ENCODE results near the gene CPLX4. TPM values are rescaled to one million over a fixed set of nuclear protein-coding genes. Genes with fewer than 3 reads are reported as not detected.

CPLX4 gene
- total RNA-seq, 1 experiment from 2014 or later = not detected

Other genes starting within 250 kb of the CPLX4 start
- 53.0 and 53.1 TPM in 2 replicates for gene SEC11C, start 178.8 kb downstream of the CPLX4 start, total RNA-seq (2014; rRNA removed; shearing (Covaris generic))
- gene GRP, start 98.5 kb downstream of the CPLX4 start, total RNA-seq (2014; rRNA removed; shearing (Covaris generic)) = not detected in 2 replicates
- gene RAX, start 45.2 kb downstream of the CPLX4 start, total RNA-seq (2014; rRNA removed; shearing (Covaris generic)) = not detected in 2 replicates
- gene LMAN1, start 40.6 kb upstream of the CPLX4 start, total RNA-seq (2014; rRNA removed; shearing (Covaris generic)) = 229 and 276 TPM in 2 replicates

Data from M059J (cell line).